Amniotic stem cell (primary cell): ENCODE data around the gene NDUFV1.
"Not testable (repeated sequence)": the region's sequence is repeated elsewhere in the genome, so short reads cannot be mapped to it uniquely, and the experiment has no call there.

ENCODE experiments used
- DNase-seq: peaks from one replicate; lab custom pipeline; 2025; lab: John Stamatoyannopoulos, UW

The NDUFV1 gene

GRCh38 chr11:67656278-67656922, 49.7 kb downstream of the NDUFV1 start:
- no peak for DNase-seq

DNA sequence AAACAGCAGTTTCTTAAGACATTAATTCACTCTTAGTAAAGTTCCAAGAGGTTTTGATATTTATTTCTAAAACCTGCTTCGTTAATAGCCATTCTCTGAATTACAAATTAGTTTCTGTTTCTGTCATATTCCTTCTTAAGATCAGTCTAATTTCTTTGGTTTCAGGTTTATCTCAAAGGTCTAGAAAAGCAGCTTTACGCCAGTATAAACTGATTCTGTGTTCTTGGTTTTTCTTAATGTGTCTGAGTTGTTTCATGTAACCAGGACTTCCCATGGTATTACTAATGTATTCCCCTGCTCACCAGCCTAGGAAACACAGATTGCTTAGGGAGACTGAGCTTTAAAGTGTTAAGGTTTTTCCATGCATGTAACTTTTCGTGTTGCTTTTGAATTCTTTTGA, 50.6 kb downstream of the NDUFV1 start:
- no peak for DNase-seq

GRCh38 chr11:67659651-67660165, 53.0 kb downstream of the NDUFV1 start:
- DNase-seq = not testable (repeated sequence)

DNA sequence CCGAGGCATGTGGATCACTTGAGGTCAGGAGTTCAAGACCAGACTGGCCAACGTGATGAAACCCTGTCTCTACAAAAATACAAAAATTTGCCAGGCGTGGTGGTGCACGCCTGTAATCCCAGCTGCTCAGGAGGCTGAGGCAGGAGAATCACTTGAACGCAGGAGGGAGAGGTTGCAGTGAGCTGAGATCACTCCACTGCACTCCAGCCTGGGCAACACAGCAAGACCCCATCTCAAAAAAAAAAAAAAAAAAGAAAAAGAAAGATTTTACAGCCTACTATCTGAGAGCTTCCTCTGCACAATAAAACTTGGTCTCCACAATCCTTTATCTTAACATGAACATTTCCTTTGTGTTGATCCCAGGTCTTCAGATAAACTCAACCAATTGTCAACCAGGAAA, 54.0 kb downstream of the NDUFV1 start:
- DNase-seq = not testable (repeated sequence)
